Suppressor macrophage treated with lipopolysaccharide for 1 hour (primary cell): ENCODE data around the gene BIRC7.

ENCODE experiments used
- DNase-seq, 3 donors: peaks; one replicate each; pipeline ENCODE4 v3.0.0-alpha.2; 2020 to 2022

BIRC7 gene

GRCh38 chr20:63235399-63235983, at the start of gene BIRC7:
TSS of gene BIRC7 (plus strand) at chr20:63235905. CDS start at chr20:63236097, 192 bp downstream.
- DNase-seq: peak in 1 of 3 donors; percentile 53

GRCh38 chr20:63186084-63186483, 49.6 kb upstream of the BIRC7 start:
- DNase-seq: no peak

- no peak for DNase-seq
Observed at GRCh38 chr20:63186528-63187316, 49.0 kb upstream of the BIRC7 start.

GRCh38 chr20:63187338-63188158, 48.2 kb upstream of the BIRC7 start:
- DNase-seq: no peak

GRCh38 chr20:63188159-63188442, 47.6 kb upstream of the BIRC7 start:
- DNase-seq: no peak

GRCh38 chr20:63188641-63189321, 46.9 kb upstream of the BIRC7 start:
- DNase-seq: no peak

- no peak for DNase-seq
Observed at GRCh38 chr20:63189322-63189642, 46.4 kb upstream of the BIRC7 start.

- DNase-seq: no peak
Observed at GRCh38 chr20:63189846-63190559, 45.7 kb upstream of the BIRC7 start.

GRCh38 chr20:63190828-63191227, 44.9 kb upstream of the BIRC7 start:
- no peak for DNase-seq

- no peak for DNase-seq
Observed at GRCh38 chr20:63191400-63191799, 44.3 kb upstream of the BIRC7 start.

GRCh38 chr20:63192721-63193120, 43.0 kb upstream of the BIRC7 start:
- no peak for DNase-seq

- no peak for DNase-seq
Observed at GRCh38 chr20:63194007-63194796, 41.5 kb upstream of the BIRC7 start.

- DNase-seq: no peak
Observed at GRCh38 chr20:63194797-63195173, 40.9 kb upstream of the BIRC7 start.

- no peak for DNase-seq
Observed at GRCh38 chr20:63196768-63197470, 38.8 kb upstream of the BIRC7 start.

GRCh38 chr20:63198606-63199005, 37.1 kb upstream of the BIRC7 start:
- DNase-seq: no peak

- no peak for DNase-seq
Observed at GRCh38 chr20:63202021-63202420, 33.7 kb upstream of the BIRC7 start.

- no peak for DNase-seq
Observed at GRCh38 chr20:63202811-63203526, 32.7 kb upstream of the BIRC7 start.

GRCh38 chr20:63204362-63204761, 31.3 kb upstream of the BIRC7 start:
- DNase-seq: no peak

- no peak for DNase-seq
Observed at GRCh38 chr20:63205896-63206295, 29.8 kb upstream of the BIRC7 start.

- DNase-seq: no peak
Observed at GRCh38 chr20:63206878-63207277, 28.8 kb upstream of the BIRC7 start.
